SK-N-SH (cell line): ENCODE data around the gene ZNF319. TPM values are rescaled to one million over a fixed set of nuclear protein-coding genes. Genes with fewer than 3 reads are reported as not detected.
A peak's percentile ranks its signal among the peaks of the same experiment; 100 is the strongest.

Experiments
- CTCF ChIA-PET: fragments of 300-600, 350-600 bp; formaldehyde crosslinking; extraction: SDS; loops from one replicate; lab custom pipeline; 2021; lab: Yijun Ruan, JAX
- POLR2A ChIA-PET: fragments of 350-600 bp; sonication (Branson Sonifier 250); formaldehyde crosslinking; extraction: SDS; loops from one replicate; lab custom pipeline; 2020; ENCODE audit warnings: antibody characterized with exemption, inconsistent platforms; lab: Yijun Ruan, JAX
- DNase-seq: peaks from one replicate; pipeline ENCODE4 v3.0.0; 2012
- H2AFZ ChIP-seq: fragments of 200-600 bp; sonication (generic); 2 replicates; pipeline ENCODE4 v1.8.1; 2016; ENCODE audit warnings: antibody characterized with exemption, mild to moderate bottlenecking, low read depth
- H3F3A ChIP-seq: fragments of 200-600 bp; sonication (generic); replicated peaks from 2 replicates; pipeline ENCODE3; 2016; ENCODE audit warnings: antibody characterized with exemption, mild to moderate bottlenecking; ENCODE audit not compliant: insufficient read depth
- H3K27ac ChIP-seq, 2 experiments: fragments of 200-500 bp in 1 of 2; fragments of 200-600 bp in 1 of 2; sonication (Bioruptor generic) in 1 of 2; sonication (generic), shearing (Covaris generic) in 1 of 2; 2 replicates each; pipeline versions ENCODE4 v1.5.1 to v1.6.1; 2014 to 2016; ENCODE audit warnings: low read depth in 2 of 2, inconsistent platforms in 1 of 2, low read length in 1 of 2, mild to moderate bottlenecking in 1 of 2, mixed read lengths in 1 of 2
- H3K27me3 ChIP-seq: fragments of 200-600 bp; sonication (generic), shearing (Covaris generic); 2 replicates; pipeline ENCODE4 v1.6.1; 2016; ENCODE audit warnings: mixed run types; ENCODE audit not compliant: insufficient read depth
- H3K36me3 ChIP-seq, 2 experiments: fragments of 200-500 bp in 1 of 2; fragments of 200-600 bp in 1 of 2; sonication (Bioruptor generic) in 1 of 2; sonication (generic) in 1 of 2; replicated peaks in 1 of 2; 2 replicates each; pipeline versions ENCODE3 to v1.5.1; 2014 to 2016; ENCODE audit warnings: low read length in 1 of 2, mild to moderate bottlenecking in 1 of 2; ENCODE audit not compliant: insufficient read depth in 2 of 2, control insufficient read depth in 1 of 2
- H3K4me1 ChIP-seq, 2 experiments: fragments of 200-500 bp in 1 of 2; fragments of 200-600 bp in 1 of 2; sonication (Bioruptor generic) in 1 of 2; sonication (generic), shearing (Covaris generic) in 1 of 2; 2 replicates each; pipeline versions ENCODE4 v1.5.1 to v1.6.1; 2014 to 2016; ENCODE audit warnings: low read depth in 1 of 2, low read length in 1 of 2, mixed run types in 1 of 2; ENCODE audit not compliant: insufficient read depth in 2 of 2, control insufficient read depth in 1 of 2
- H3K4me2 ChIP-seq: fragments of 200-600 bp; sonication (generic), shearing (Covaris generic); 2 replicates; pipeline ENCODE4 v1.6.1; 2017; ENCODE audit warnings: mixed run types
- H3K4me3 ChIP-seq, 2 experiments: fragments of 200-500 bp in 1 of 2; fragments of 200-600 bp in 1 of 2; sonication (Bioruptor generic) in 1 of 2; sonication (generic), shearing (Covaris generic) in 1 of 2; 2 replicates each; pipeline versions ENCODE4 v1.5.1 to v1.8.1; 2014 to 2016; ENCODE audit warnings: low read depth in 2 of 2, inconsistent platforms in 1 of 2, low read length in 1 of 2, mild to moderate bottlenecking in 1 of 2, mixed read lengths in 1 of 2, moderate library complexity in 1 of 2
- H3K79me2 ChIP-seq: fragments of 200-600 bp; sonication (generic); 2 replicates; pipeline ENCODE4 v1.8.1; 2017; ENCODE audit warnings: mild to moderate bottlenecking; ENCODE audit not compliant: insufficient read depth
- H3K9ac ChIP-seq: fragments of 200-600 bp; sonication (generic); 2 replicates; pipeline ENCODE4 v1.6.1; 2017; ENCODE audit warnings: mixed run types
- H3K9me2 ChIP-seq: fragments of 200-600 bp; sonication (generic); 2 replicates; pipeline ENCODE4 v1.6.1; 2017; ENCODE audit warnings: mixed run types
- H3K9me3 ChIP-seq: fragments of 200-600 bp; sonication (generic); 2 replicates; pipeline ENCODE4 v1.6.1; 2017; ENCODE audit warnings: mixed run types, mild to moderate bottlenecking, moderate library complexity
- H4K20me1 ChIP-seq: fragments of 200-600 bp; sonication (generic); 2 replicates; pipeline ENCODE4 v1.6.1; 2017; ENCODE audit warnings: mild to moderate bottlenecking, mixed run types; ENCODE audit not compliant: insufficient read depth
- CHD2 ChIP-seq: fragments of 150-350 bp; IDR thresholded peaks from 2 replicates; pipeline ENCODE4 v1.6.1; 2018; ENCODE audit warnings: low read length; ENCODE audit not compliant: partially characterized antibody
- ELF1 ChIP-seq: IDR thresholded peaks from 2 replicates; pipeline ENCODE4 v1.4.0; 2012
- EP300 ChIP-seq, 2 experiments: IDR thresholded peaks; 2 replicates each; pipeline versions ENCODE4 v1.4.0 to v1.6.1; 2012; ENCODE audit warnings: borderline replicate concordance in 1 of 2, low read depth in 1 of 2, low read length in 1 of 2
- FOSL2 ChIP-seq: IDR thresholded peaks from 2 replicates; pipeline ENCODE4 v1.4.0; 2012; ENCODE audit warnings: low read depth, mild to moderate bottlenecking, moderate library complexity, borderline replicate concordance
- FOXJ3 ChIP-seq: sonication (generic); formaldehyde crosslinking; IDR thresholded peaks from 2 replicates; pipeline ENCODE4 v1.5.1; 2020; ENCODE audit warnings: mild to moderate bottlenecking, missing genetic modification reagents
- IRF3 ChIP-seq: fragments of 150-350 bp; IDR thresholded peaks from 2 replicates; pipeline ENCODE4 v1.6.1; 2016; ENCODE audit warnings: mild to moderate bottlenecking, low read depth, low read length
- JUND ChIP-seq: IDR thresholded peaks from 2 replicates; pipeline ENCODE4 v1.4.0; 2012
- NRF1 ChIP-seq: IDR thresholded peaks from 2 replicates; pipeline ENCODE4 v1.6.1; 2012; ENCODE audit warnings: low read depth, mild to moderate bottlenecking, low read length
- POLR2AphosphoS5 ChIP-seq: IDR thresholded peaks from 2 replicates; pipeline ENCODE4 v1.6.1; 2012; ENCODE audit warnings: low read depth, low read length
- RAD21 ChIP-seq: IDR thresholded peaks from 2 replicates; pipeline ENCODE4 v1.6.1; 2012; ENCODE audit warnings: mild to moderate bottlenecking, low read length
- RFX5 ChIP-seq: IDR thresholded peaks from 2 replicates; pipeline ENCODE4 v1.6.1; 2012; ENCODE audit warnings: mild to moderate bottlenecking, improper control_type of control experiment, low read length
- RXRA ChIP-seq: IDR thresholded peaks from 2 replicates; pipeline ENCODE4 v1.4.0; 2012; ENCODE audit warnings: low read depth, mild to moderate bottlenecking, borderline replicate concordance
- SIN3A ChIP-seq: IDR thresholded peaks from 2 replicates; pipeline ENCODE4 v1.6.1; 2012; ENCODE audit warnings: low read depth, mild to moderate bottlenecking, low read length, moderate library complexity, borderline replicate concordance
- TEAD4 ChIP-seq: IDR thresholded peaks from 2 replicates; pipeline ENCODE4 v1.4.0; 2012; ENCODE audit warnings: mild to moderate bottlenecking, borderline replicate concordance; ENCODE audit not compliant: insufficient read depth
- USF1 ChIP-seq: IDR thresholded peaks from 2 replicates; pipeline ENCODE4 v1.4.0; 2012; ENCODE audit warnings: low read depth, borderline replicate concordance
- USF2 ChIP-seq: fragments of 150-350 bp; IDR thresholded peaks from 2 replicates; pipeline ENCODE4 v1.6.1; 2017; ENCODE audit warnings: antibody characterized with exemption, low read length, low read depth, borderline replicate concordance
- YY1 ChIP-seq: IDR thresholded peaks from 2 replicates; pipeline ENCODE4 v1.4.0; 2012; ENCODE audit warnings: low read depth, mild to moderate bottlenecking
- ZBTB33 ChIP-seq: IDR thresholded peaks from 2 replicates; pipeline ENCODE4 v1.4.0; 2012; ENCODE audit warnings: low read depth, borderline replicate concordance
- WGBS: methylation state at CpG from one replicate; pipeline ENCODE4 v1.1.6; 2017; ENCODE audit warnings: low lambda C conversion rate; 5-methylcytosine and 5-hydroxymethylcytosine counted together
- polyA plus RNA-seq, 3 experiments: library from polyadenylated mRNA; depleted of rRNA; stranded (reverse); fragments of >200 nt; gene quantifications; 2 replicates each; pipeline ENCODE4 v1.2.3, GENCODE V29; 2012
- TF ChIP-seq, protein P1 (sequence below): fragments of 200-600 bp; sonication (generic); IDR thresholded peaks from 2 replicates; pipeline ENCODE4 v1.6.1; 2017; ENCODE audit warnings: antibody characterized with exemption, mild to moderate bottlenecking, moderate library complexity
- TF ChIP-seq, protein P2 (sequence below): IDR thresholded peaks from 2 replicates; pipeline ENCODE4 v1.4.0; 2012; ENCODE audit warnings: low read depth

ZNF319 gene
- polyA plus RNA-seq, 1 of the 3 experiments (the other 2 are of a cell fraction) = 7.6 TPM

GRCh38 chr16:57999366-57999970 lies 1.0 kb downstream of the ZNF319 start:
- peaks cover 4% of the 10 kb centered on the region for H3F3A ChIP-seq
- H3K4me2 ChIP-seq = peak overlapping the region; percentile 99
- peaks cover 9 to 30% of the 10 kb centered on the region in 2 experiments for H3K36me3 ChIP-seq
- ChIA-PET POLR2A (no interaction called here), CTCF (interaction anchor here (0.6 to 6.2 kb wide), 28 partner anchors 7 to 487 kb away, joined by 3 to 71 read pairs (median 4); partner anchors contain the start of genes CNGB1 and KATNB1)
- H3K9me3 ChIP-seq = no peaks in the 10 kb centered on the region
- peak overlapping the region; percentile 89 for H3K9ac ChIP-seq
- H3K4me3 ChIP-seq = peak overlapping the region; percentile 88 to 94
- peak; percentile 52 for DNase-seq
- H3K27me3 ChIP-seq = no peaks in the 10 kb centered on the region
- peaks cover 20% of the 10 kb centered on the region for H3K79me2 ChIP-seq
- H3K4me1 ChIP-seq = peaks cover 0 to 18% of the 10 kb centered on the region in 2 experiments; a peak in 2 of 4 replicates
- H4K20me1 ChIP-seq = 0 out of 2 replicates have a peak, but pooled peaks cover 6% of the 10 kb centered on the region
- H3K9me2 ChIP-seq = no peaks in the 10 kb centered on the region
- peak overlapping the region; percentile 38 to 82; a peak in 3 of 4 replicates for H3K27ac ChIP-seq
- 34% methylated on average over 6 of the region's 6 CpGs for WGBS
- H2AFZ ChIP-seq = 0 out of 2 replicates have a peak overlapping the region, but pooled peaks have one; percentile 41
- TF ChIP-seq RXRA = no peak
- peak; percentile 29 for TF ChIP-seq RAD21
- TF ChIP-seq, protein P1, sequence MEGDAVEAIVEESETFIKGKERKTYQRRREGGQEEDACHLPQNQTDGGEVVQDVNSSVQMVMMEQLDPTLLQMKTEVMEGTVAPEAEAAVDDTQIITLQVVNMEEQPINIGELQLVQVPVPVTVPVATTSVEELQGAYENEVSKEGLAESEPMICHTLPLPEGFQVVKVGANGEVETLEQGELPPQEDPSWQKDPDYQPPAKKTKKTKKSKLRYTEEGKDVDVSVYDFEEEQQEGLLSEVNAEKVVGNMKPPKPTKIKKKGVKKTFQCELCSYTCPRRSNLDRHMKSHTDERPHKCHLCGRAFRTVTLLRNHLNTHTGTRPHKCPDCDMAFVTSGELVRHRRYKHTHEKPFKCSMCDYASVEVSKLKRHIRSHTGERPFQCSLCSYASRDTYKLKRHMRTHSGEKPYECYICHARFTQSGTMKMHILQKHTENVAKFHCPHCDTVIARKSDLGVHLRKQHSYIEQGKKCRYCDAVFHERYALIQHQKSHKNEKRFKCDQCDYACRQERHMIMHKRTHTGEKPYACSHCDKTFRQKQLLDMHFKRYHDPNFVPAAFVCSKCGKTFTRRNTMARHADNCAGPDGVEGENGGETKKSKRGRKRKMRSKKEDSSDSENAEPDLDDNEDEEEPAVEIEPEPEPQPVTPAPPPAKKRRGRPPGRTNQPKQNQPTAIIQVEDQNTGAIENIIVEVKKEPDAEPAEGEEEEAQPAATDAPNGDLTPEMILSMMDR = no peak

DNA sequence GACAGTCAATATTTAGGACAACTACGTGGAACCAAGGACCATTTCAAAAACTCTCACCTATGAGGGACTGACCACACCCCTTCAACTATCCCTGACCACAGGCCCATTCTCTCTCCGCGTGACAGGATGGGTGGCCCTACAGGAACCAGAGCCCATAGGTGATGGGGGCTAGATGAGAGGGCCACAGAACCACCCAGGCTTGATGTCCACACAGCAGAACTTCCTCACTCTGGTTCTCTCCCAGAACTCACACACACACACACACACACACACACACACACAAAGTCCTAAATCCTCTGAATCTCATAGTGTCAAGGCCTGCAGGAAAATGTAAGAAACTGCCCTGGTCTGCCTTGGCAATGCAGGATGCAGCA lies 1.5 kb downstream of the ZNF319 start:
- Histone ChIP-seq H3F3A (peaks cover 4% of the 10 kb centered on the region), H2AFZ (no peak overlapping the region), H3K27me3 (no peaks in the 10 kb centered on the region), H3K4me3 (peak overlapping the region in 1 of 2 experiments; percentile 94; a peak in 1 of 4 replicates), H3K27ac (no peak overlapping the region), H3K4me2 (peak overlapping the region; percentile 99), H4K20me1 (0 out of 2 replicates have a peak, but pooled peaks cover 6% of the 10 kb centered on the region), H3K36me3 (peaks cover 8 to 35% of the 10 kb centered on the region in 2 experiments), H3K9ac (peak overlapping the region; percentile 89; the same call in 1 of the 2 replicates), H3K9me2 (no peaks in the 10 kb centered on the region), H3K4me1 (peaks cover 0 to 18% of the 10 kb centered on the region in 2 experiments; a peak in 2 of 4 replicates), H3K9me3 (no peaks in the 10 kb centered on the region), H3K79me2 (peaks cover 20% of the 10 kb centered on the region)
- 100% methylated on average over 3 of the region's 3 CpGs for WGBS
- DNase-seq = no peak
- ChIA-PET CTCF (interaction anchor here (1.2 to 6.2 kb wide), 10 partner anchors 9 to 263 kb away, joined by 3 to 71 read pairs (median 6); partner anchors contain the start of genes CNGB1 and KATNB1), POLR2A (no interaction called here)
- no peak for TF ChIP-seq POLR2AphosphoS5
- no peak for TF ChIP-seq CHD2
- TF ChIP-seq FOXJ3 (CRISPR knock-in tag) = no peak
- no peak for TF ChIP-seq NRF1
- no peak for TF ChIP-seq USF1
- TF ChIP-seq EP300 (IDR thresholded peaks at IDR 0.05; ENCODE audit: borderline replicate concordance in 1 of 2, low read depth in 1 of 2, low read length in 1 of 2) = no peak
- TF ChIP-seq RFX5 = no peak
- TF ChIP-seq TEAD4 = no peak
- no peak for TF ChIP-seq ZBTB33
- TF ChIP-seq YY1 = no peak
- TF ChIP-seq, protein P2, sequence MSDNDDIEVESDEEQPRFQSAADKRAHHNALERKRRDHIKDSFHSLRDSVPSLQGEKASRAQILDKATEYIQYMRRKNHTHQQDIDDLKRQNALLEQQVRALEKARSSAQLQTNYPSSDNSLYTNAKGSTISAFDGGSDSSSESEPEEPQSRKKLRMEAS = no peak
- no peak for TF ChIP-seq SIN3A
- no peak for TF ChIP-seq JUND
- TF ChIP-seq ELF1 = no peak
- no peak for TF ChIP-seq IRF3
- no peak for TF ChIP-seq FOSL2
- no peak for TF ChIP-seq USF2
